Ishikawa (cell line): Measurements from ENCODE around the gene VPS4B.
A peak's percentile ranks its signal among the peaks of the same experiment; 100 is the strongest.

ENCODE experiments used
- CEBPB ChIP-seq: IDR thresholded peaks from 2 replicates; pipeline ENCODE4 v1.6.1; 2012
- CREB1 ChIP-seq: IDR thresholded peaks from 2 replicates; pipeline ENCODE4 v1.6.1; 2012; ENCODE audit warnings: low read depth
- EGR1 ChIP-seq: IDR thresholded peaks from 2 replicates; pipeline ENCODE4 v1.6.1; 2012
- EP300 ChIP-seq: IDR thresholded peaks from 2 replicates; pipeline ENCODE4 v1.6.1; 2012; ENCODE audit warnings: borderline replicate concordance
- FOXM1 ChIP-seq: IDR thresholded peaks from 2 replicates; pipeline ENCODE4 v1.6.1; 2012; ENCODE audit warnings: low read depth, borderline replicate concordance
- NFIC ChIP-seq: IDR thresholded peaks from 2 replicates; pipeline ENCODE4 v1.6.1; 2012
- RAD21 ChIP-seq: IDR thresholded peaks from 2 replicates; pipeline ENCODE4 v1.6.1; 2012; ENCODE audit warnings: low read depth
- TAF1 ChIP-seq: IDR thresholded peaks from 2 replicates; pipeline ENCODE4 v1.6.1; 2012; ENCODE audit warnings: low read depth, mild to moderate bottlenecking
- TCF12 ChIP-seq: IDR thresholded peaks from 2 replicates; pipeline ENCODE4 v1.6.1; 2012; ENCODE audit warnings: low read depth
- TEAD4 ChIP-seq: IDR thresholded peaks from 2 replicates; pipeline ENCODE4 v1.6.1; 2012
- YY1 ChIP-seq: IDR thresholded peaks from 2 replicates; pipeline ENCODE4 v1.6.1; 2012; ENCODE audit warnings: low read depth
- ZBTB7A ChIP-seq: IDR thresholded peaks from 2 replicates; pipeline ENCODE4 v1.6.1; 2012; ENCODE audit warnings: low read depth
- TF ChIP-seq, protein P1 (sequence below): IDR thresholded peaks from 2 replicates; pipeline ENCODE4 v1.6.1; 2012
- TF ChIP-seq, protein P2 (sequence below): IDR thresholded peaks from 2 replicates; pipeline ENCODE4 v1.6.1; 2012; ENCODE audit warnings: low read depth, mild to moderate bottlenecking
- TF ChIP-seq, protein P3 (sequence below): IDR thresholded peaks from 2 replicates; pipeline ENCODE4 v1.6.1; 2012

The VPS4B gene

DNA sequence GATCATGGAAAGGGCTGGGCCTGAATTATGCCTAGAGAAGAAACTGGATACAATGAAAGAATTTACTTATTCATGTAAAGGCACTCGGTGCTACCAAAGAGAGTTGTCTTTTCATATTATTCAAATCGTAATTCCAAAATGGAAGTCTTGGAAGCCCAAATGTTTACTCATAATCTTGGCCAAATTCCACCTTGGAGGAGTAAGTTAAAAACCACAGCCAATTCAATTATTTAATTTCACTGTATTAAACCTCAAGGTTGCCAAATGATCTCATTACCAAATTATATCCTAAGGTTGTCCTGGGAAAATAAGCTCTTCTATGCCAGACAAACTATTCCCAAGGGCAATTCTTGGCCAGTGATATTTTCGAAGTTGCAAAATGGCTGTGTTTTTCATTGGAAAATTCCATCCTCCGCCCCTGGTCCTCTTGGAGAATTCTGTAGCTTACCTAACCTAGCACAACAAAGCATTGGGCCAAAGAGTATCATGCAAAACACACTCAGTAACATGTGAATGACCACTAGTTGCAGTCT is 11.1 kb upstream of the VPS4B start:
- TF ChIP-seq, protein P1, sequence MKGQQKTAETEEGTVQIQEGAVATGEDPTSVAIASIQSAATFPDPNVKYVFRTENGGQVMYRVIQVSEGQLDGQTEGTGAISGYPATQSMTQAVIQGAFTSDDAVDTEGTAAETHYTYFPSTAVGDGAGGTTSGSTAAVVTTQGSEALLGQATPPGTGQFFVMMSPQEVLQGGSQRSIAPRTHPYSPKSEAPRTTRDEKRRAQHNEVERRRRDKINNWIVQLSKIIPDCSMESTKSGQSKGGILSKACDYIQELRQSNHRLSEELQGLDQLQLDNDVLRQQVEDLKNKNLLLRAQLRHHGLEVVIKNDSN, result no peak
- TF ChIP-seq FOXM1 (no peak), EGR1 (no peak), TEAD4 (no peak), TAF1 (no peak), ZBTB7A (no peak), EP300 (no peak), TCF12 (no peak), NFIC (no peak), CREB1 (no peak), RAD21 (no peak), CEBPB (no peak), YY1 (no peak)
- TF ChIP-seq, protein P2, sequence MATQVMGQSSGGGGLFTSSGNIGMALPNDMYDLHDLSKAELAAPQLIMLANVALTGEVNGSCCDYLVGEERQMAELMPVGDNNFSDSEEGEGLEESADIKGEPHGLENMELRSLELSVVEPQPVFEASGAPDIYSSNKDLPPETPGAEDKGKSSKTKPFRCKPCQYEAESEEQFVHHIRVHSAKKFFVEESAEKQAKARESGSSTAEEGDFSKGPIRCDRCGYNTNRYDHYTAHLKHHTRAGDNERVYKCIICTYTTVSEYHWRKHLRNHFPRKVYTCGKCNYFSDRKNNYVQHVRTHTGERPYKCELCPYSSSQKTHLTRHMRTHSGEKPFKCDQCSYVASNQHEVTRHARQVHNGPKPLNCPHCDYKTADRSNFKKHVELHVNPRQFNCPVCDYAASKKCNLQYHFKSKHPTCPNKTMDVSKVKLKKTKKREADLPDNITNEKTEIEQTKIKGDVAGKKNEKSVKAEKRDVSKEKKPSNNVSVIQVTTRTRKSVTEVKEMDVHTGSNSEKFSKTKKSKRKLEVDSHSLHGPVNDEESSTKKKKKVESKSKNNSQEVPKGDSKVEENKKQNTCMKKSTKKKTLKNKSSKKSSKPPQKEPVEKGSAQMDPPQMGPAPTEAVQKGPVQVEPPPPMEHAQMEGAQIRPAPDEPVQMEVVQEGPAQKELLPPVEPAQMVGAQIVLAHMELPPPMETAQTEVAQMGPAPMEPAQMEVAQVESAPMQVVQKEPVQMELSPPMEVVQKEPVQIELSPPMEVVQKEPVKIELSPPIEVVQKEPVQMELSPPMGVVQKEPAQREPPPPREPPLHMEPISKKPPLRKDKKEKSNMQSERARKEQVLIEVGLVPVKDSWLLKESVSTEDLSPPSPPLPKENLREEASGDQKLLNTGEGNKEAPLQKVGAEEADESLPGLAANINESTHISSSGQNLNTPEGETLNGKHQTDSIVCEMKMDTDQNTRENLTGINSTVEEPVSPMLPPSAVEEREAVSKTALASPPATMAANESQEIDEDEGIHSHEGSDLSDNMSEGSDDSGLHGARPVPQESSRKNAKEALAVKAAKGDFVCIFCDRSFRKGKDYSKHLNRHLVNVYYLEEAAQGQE, result no peak
- TF ChIP-seq, protein P3, sequence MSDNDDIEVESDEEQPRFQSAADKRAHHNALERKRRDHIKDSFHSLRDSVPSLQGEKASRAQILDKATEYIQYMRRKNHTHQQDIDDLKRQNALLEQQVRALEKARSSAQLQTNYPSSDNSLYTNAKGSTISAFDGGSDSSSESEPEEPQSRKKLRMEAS, result no peak

DNA sequence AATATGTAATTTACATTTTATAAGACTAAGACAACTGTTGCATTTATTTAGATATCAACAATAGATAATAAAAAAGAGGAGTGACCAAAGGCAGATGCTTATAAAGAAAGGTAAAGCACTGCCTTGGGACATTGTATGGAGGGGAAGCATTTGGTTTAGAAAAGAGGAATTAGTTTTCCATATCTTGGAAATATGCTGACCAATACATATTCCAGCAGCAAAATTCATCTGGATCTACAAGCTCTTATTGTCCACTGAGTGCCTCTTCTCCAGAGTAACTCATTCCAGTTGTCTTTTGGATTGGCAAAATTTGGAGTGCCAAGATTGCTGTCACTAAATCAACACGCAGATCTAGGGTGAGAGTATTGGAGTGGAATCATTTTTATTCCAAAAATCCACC is 8.9 kb upstream of the VPS4B start:
- no peak for TF ChIP-seq TAF1

DNA sequence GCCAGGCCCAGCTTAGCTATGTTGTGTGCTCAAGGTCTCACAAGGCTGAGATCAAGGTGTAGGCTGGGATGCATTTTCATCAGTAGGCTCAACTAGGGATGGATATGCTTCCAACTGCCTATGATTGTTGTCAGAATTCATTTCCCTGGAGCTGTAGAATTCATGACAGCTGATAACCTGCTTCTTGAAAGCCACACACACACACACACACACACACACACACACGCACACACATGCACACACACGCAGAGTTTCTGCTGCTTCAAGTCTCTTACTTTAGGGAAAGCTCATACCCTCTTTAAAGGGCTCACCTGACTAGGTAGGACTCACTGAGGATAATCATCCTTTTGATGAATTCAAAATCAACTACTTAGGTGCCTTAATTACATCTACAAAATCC is 8.2 kb upstream of the VPS4B start:
- TF ChIP-seq, protein P1, result no peak

DNA sequence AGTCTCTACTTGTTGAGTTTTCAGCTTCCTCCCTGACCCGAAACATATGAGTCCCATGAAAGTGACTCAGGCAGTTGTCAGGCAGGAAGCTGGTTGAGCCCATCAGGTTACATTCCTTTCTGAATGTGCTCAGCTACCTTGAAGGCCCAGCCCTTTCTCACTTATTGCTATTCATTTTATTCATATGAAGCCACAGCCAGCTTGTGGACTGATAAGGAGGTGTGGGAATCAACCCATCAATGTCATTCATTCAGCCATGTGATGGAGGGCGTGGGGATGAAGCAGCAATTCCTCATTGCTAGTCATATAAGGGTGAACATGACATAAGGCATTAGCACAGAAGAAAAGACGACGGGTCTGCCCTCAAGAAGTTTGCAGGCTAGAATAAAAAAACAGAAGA is 5.3 kb upstream of the VPS4B start:
- TF ChIP-seq, protein P1, result peak; percentile 61
- TF ChIP-seq YY1 (no peak), TEAD4 (peak; percentile 52), EP300 (peak; percentile 60; the same call in 1 of the 2 replicates), TCF12 (peak; percentile 54)
- TF ChIP-seq, protein P3, result peak; percentile 59

DNA sequence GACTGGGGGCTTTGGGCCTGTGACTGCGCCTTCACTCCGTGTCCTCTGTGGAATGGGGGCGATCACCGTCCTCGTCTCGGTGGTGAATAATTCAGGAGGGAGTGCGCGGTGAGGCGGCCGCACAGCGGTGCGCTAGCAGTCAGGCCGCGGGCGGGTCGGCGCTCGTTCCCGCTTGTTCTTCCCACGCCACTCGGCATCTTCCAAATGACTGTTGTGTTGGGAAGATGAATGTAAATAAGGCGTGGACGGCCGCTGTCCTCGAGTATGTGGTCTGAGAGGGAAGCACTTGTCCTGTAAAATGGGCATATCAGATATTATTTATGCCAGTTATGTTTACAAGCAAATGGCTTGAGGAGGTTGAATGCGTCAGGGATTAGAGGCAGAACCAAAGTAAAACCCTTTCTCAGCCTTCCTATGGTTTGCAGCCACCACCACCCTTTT is 608 bp upstream of the VPS4B start:
- TF ChIP-seq ZBTB7A, result no peak
- no peak for TF ChIP-seq FOXM1
- no peak for TF ChIP-seq CEBPB
- TF ChIP-seq, protein P2, result no peak
- no peak for TF ChIP-seq TAF1
- no peak for TF ChIP-seq YY1
- no peak for TF ChIP-seq EGR1
- TF ChIP-seq, protein P1, result no peak
- no peak for TF ChIP-seq NFIC
- no peak for TF ChIP-seq RAD21
- no peak for TF ChIP-seq TCF12
- no peak for TF ChIP-seq TEAD4
- TF ChIP-seq EP300, result no peak
- TF ChIP-seq, protein P3, result no peak
- no peak for TF ChIP-seq CREB1

DNA sequence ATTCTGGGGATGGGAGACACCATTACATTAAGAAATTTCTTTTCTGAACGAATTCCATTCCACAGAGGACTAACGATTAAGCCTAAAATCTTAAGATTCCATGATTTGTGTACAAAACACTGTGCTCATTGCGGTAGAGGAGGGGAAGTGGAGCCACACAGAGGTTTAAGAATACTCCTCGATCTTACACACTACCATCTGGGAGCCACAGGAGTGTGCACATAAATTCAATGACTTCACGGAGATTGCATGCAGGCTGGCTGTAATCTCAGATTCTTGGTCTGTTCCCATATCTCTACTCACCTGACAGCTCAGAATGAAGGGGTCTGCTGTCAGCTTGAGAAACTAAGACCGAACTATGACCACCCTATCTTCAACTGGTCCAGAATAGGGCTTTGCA is 762 bp downstream of the VPS4B start:
- TF ChIP-seq TAF1 (no peak), FOXM1 (no peak), EP300 (no peak), NFIC (no peak), TEAD4 (no peak), RAD21 (no peak), TCF12 (no peak), YY1 (no peak), CEBPB (no peak), EGR1 (no peak), ZBTB7A (no peak), CREB1 (no peak)
- TF ChIP-seq, protein P1, result no peak
- TF ChIP-seq, protein P3, result no peak
- TF ChIP-seq, protein P2, result no peak
